Trophoblast cell (in vitro differentiated cells and primary cell): ENCODE measurements around the gene LZTFL1.

Source experiments
- DNase-seq, 2 donors: peaks; one replicate each; pipeline ENCODE4 v3.0.0-alpha.2; 2016
- H2AFZ ChIP-seq: 2 replicates; pipeline ENCODE4 v1.6.1; 2013; ENCODE audit warnings: low read length, moderate library complexity, mild to moderate bottlenecking; ENCODE audit not compliant: insufficient read depth, poor library complexity
- H2AK5ac ChIP-seq: 2 replicates; pipeline ENCODE4 v1.6.1; 2013; ENCODE audit warnings: mild to moderate bottlenecking, low read length
- H2BK120ac ChIP-seq: 2 replicates; pipeline ENCODE4 v1.6.1; 2013; ENCODE audit warnings: low read length, mild to moderate bottlenecking, moderate library complexity; ENCODE audit not compliant: insufficient read depth, poor library complexity
- H2BK12ac ChIP-seq: 2 replicates; pipeline ENCODE4 v1.6.1; 2013; ENCODE audit warnings: mild to moderate bottlenecking, low read length, moderate library complexity
- H2BK5ac ChIP-seq: 2 replicates; pipeline ENCODE4 v1.6.1; 2013; ENCODE audit warnings: low read length, low read depth, moderate library complexity, mild to moderate bottlenecking; ENCODE audit not compliant: poor library complexity
- H3K14ac ChIP-seq: 2 replicates; pipeline ENCODE4 v1.6.1; 2013; ENCODE audit warnings: mild to moderate bottlenecking, low read length
- H3K18ac ChIP-seq: 2 replicates; pipeline ENCODE4 v1.6.1; 2013; ENCODE audit warnings: mild to moderate bottlenecking, low read length
- H3K23ac ChIP-seq: 2 replicates; pipeline ENCODE4 v1.6.1; 2013; ENCODE audit warnings: low read length
- H3K27ac ChIP-seq: 2 replicates; pipeline ENCODE4 v1.5.1; 2013; ENCODE audit warnings: low read depth, mild to moderate bottlenecking, inconsistent platforms, low read length, moderate library complexity
- H3K27me3 ChIP-seq: 2 replicates; pipeline ENCODE4 v1.6.1; 2013; ENCODE audit warnings: inconsistent platforms, mild to moderate bottlenecking, low read length, moderate library complexity; ENCODE audit not compliant: insufficient read depth
- H3K36me3 ChIP-seq, 2 experiments: 1 replicate in 1 of 2; 2 replicates in 1 of 2; pipeline ENCODE4 v1.6.1; 2013; ENCODE audit warnings: low read length in 2 of 2, mild to moderate bottlenecking in 2 of 2, moderate library complexity in 1 of 2; ENCODE audit not compliant: insufficient read depth in 2 of 2, control insufficient read depth in 1 of 2
- H3K4ac ChIP-seq: 2 replicates; pipeline ENCODE4 v1.6.1; 2013; ENCODE audit warnings: low read depth, mild to moderate bottlenecking, low read length, moderate library complexity
- H3K4me1 ChIP-seq, 2 experiments: 1 replicate in 1 of 2; 2 replicates in 1 of 2; pipeline ENCODE4 v1.6.1; 2013; ENCODE audit warnings: low read length in 2 of 2, mild to moderate bottlenecking in 2 of 2, moderate library complexity in 1 of 2; ENCODE audit not compliant: insufficient read depth in 2 of 2, control insufficient read depth in 1 of 2
- H3K4me2 ChIP-seq: 2 replicates; pipeline ENCODE4 v1.6.1; 2013; ENCODE audit warnings: inconsistent platforms, mild to moderate bottlenecking, low read length, moderate library complexity
- H3K4me3 ChIP-seq: 2 replicates; pipeline ENCODE4 v1.5.1; 2013; ENCODE audit warnings: mild to moderate bottlenecking, low read depth, low read length, inconsistent platforms
- H3K79me1 ChIP-seq: one replicate; pipeline ENCODE4 v1.6.1; 2013; ENCODE audit warnings: low read length
- H3K79me2 ChIP-seq: 2 replicates; pipeline ENCODE4 v1.6.1; 2013; ENCODE audit warnings: low read length, mild to moderate bottlenecking; ENCODE audit not compliant: control insufficient read depth, insufficient read depth, poor library complexity
- H3K9ac ChIP-seq: 2 replicates; pipeline ENCODE4 v1.6.1; 2013; ENCODE audit warnings: mild to moderate bottlenecking, low read length
- H3K9me3 ChIP-seq: 2 replicates; pipeline ENCODE4 v1.6.1; 2013; ENCODE audit warnings: low read depth, mild to moderate bottlenecking, control low read depth, inconsistent platforms, low read length; ENCODE audit not compliant: insufficient read depth
- H4K12ac ChIP-seq: 2 replicates; pipeline ENCODE4 v1.6.1; 2013; ENCODE audit warnings: low read depth, mild to moderate bottlenecking, low read length, moderate library complexity
- H4K8ac ChIP-seq: 2 replicates; pipeline ENCODE4 v1.6.1; 2013; ENCODE audit warnings: low read depth, mild to moderate bottlenecking, low read length, moderate library complexity
- H4K91ac ChIP-seq: one replicate; pipeline ENCODE4 v1.6.1; 2013; ENCODE audit warnings: low read depth, mild to moderate bottlenecking, low read length, moderate library complexity
- WGBS: extraction: QIAGEN DNeasy Blood & Tissue Kit; methylation state at CpG from one replicate; pipeline ENCODE4 v1.1.7; 2013; ENCODE audit warnings: missing lambda C conversion rate; ENCODE audit not compliant: insufficient read length, insufficient coverage; ENCODE audit errors: extremely low coverage; 5-methylcytosine and 5-hydroxymethylcytosine counted together

LZTFL1 gene

GRCh38 chr3:45792036-45792435, 49.9 kb downstream of the LZTFL1 start:
- Histone ChIP-seq H3K79me1 (no peaks in the 10 kb centered on the region), H3K23ac (no peak overlapping the region), H3K4ac (no peak overlapping the region), H4K12ac (no peak overlapping the region), H3K18ac (no peak overlapping the region), H3K14ac (no peak overlapping the region), H2BK5ac (no peak overlapping the region), H3K4me1 (peaks cover 5 to 7% of the 10 kb centered on the region in 2 experiments), H3K79me2 (no peaks in the 10 kb centered on the region), H3K27ac (no peak overlapping the region), H3K9ac (no peak overlapping the region), H3K27me3 (peaks cover 23% of the 10 kb centered on the region), H2BK12ac (no peak overlapping the region), H3K4me3 (no peak overlapping the region), H4K91ac (no peak overlapping the region), H3K4me2 (no peak overlapping the region), H2BK120ac (no peak overlapping the region), H3K9me3 (peaks cover 2% of the 10 kb centered on the region), H2AFZ (no peak overlapping the region), H4K8ac (no peak overlapping the region), H2AK5ac (no peak overlapping the region), H3K36me3 (no peaks in the 10 kb centered on the region)
- no peak for DNase-seq
- no CpG with 5 or more reads among the region's 2 CpGs for WGBS

GRCh38 chr3:45790596-45790995, 51.3 kb downstream of the LZTFL1 start:
- no peak overlapping the region for H3K23ac ChIP-seq
- no peak overlapping the region for H2AFZ ChIP-seq
- H3K4me1 ChIP-seq = no peaks in the 10 kb centered on the region

GRCh38 chr3:45789235-45789812, 52.6 kb downstream of the LZTFL1 start:
- Histone ChIP-seq H4K8ac (no peak overlapping the region), H3K9me3 (peaks cover 1% of the 10 kb centered on the region), H2BK5ac (no peak overlapping the region), H3K4me1 (no peaks in the 10 kb centered on the region), H3K9ac (no peak overlapping the region), H3K79me1 (no peaks in the 10 kb centered on the region), H3K14ac (no peak overlapping the region), H4K91ac (no peak overlapping the region), H3K36me3 (no peaks in the 10 kb centered on the region), H3K4ac (no peak overlapping the region), H4K12ac (no peak overlapping the region), H3K4me2 (no peak overlapping the region), H2BK120ac (no peak overlapping the region), H2AK5ac (no peak overlapping the region), H3K79me2 (no peaks in the 10 kb centered on the region), H3K4me3 (no peak overlapping the region), H3K23ac (no peak overlapping the region), H3K27me3 (peaks cover 3% of the 10 kb centered on the region), H2BK12ac (no peak overlapping the region), H2AFZ (no peak overlapping the region), H3K18ac (no peak overlapping the region), H3K27ac (no peak overlapping the region)
- no peak for DNase-seq
- WGBS = no CpG with 5 or more reads among the region's 4 CpGs

More at GRCh38 chr3:45790596-45790995, 51.3 kb downstream of the LZTFL1 start:
- H4K12ac ChIP-seq = no peak overlapping the region
- no peak overlapping the region for H3K4ac ChIP-seq
- no peaks in the 10 kb centered on the region for H3K79me2 ChIP-seq
- H3K14ac ChIP-seq = no peak overlapping the region
- no peak overlapping the region for H3K18ac ChIP-seq
- H2BK5ac ChIP-seq = no peak overlapping the region
- H2BK120ac ChIP-seq = no peak overlapping the region
- no peak overlapping the region for H2AK5ac ChIP-seq
- no peak for DNase-seq
- no CpG with 5 or more reads among the region's 2 CpGs for WGBS
- H4K91ac ChIP-seq = no peak overlapping the region
- no peak overlapping the region for H3K4me3 ChIP-seq
- no peak overlapping the region for H2BK12ac ChIP-seq
- H3K27me3 ChIP-seq = peaks cover 9% of the 10 kb centered on the region
- no peak overlapping the region for H3K4me2 ChIP-seq
- H3K9me3 ChIP-seq = peaks cover 1% of the 10 kb centered on the region
- no peaks in the 10 kb centered on the region for H3K79me1 ChIP-seq
- no peak overlapping the region for H3K9ac ChIP-seq
- no peak overlapping the region for H3K27ac ChIP-seq
- H3K36me3 ChIP-seq = no peaks in the 10 kb centered on the region
- H4K8ac ChIP-seq = no peak overlapping the region

GRCh38 chr3:45787551-45787950, 54.4 kb downstream of the LZTFL1 start:
- no peak overlapping the region for H4K91ac ChIP-seq
- no peak overlapping the region for H3K4me2 ChIP-seq
- H3K4ac ChIP-seq = no peak overlapping the region
- no peaks in the 10 kb centered on the region for H3K4me1 ChIP-seq
- no peak overlapping the region for H3K9ac ChIP-seq
- H4K12ac ChIP-seq = no peak overlapping the region
- no peak overlapping the region for H3K23ac ChIP-seq
- H2AK5ac ChIP-seq = no peak overlapping the region
- H3K4me3 ChIP-seq = no peak overlapping the region
- WGBS = no CpG with 5 or more reads among the region's 2 CpGs
- H3K79me1 ChIP-seq = no peaks in the 10 kb centered on the region
- H3K9me3 ChIP-seq = peaks cover 1% of the 10 kb centered on the region
- no peaks in the 10 kb centered on the region for H3K27me3 ChIP-seq
- H3K14ac ChIP-seq = no peak overlapping the region
- H3K18ac ChIP-seq = no peak overlapping the region
- H3K27ac ChIP-seq = no peak overlapping the region
- no peaks in the 10 kb centered on the region for H3K36me3 ChIP-seq
- H4K8ac ChIP-seq = no peak overlapping the region
- no peak overlapping the region for H2BK12ac ChIP-seq
- H3K79me2 ChIP-seq = no peaks in the 10 kb centered on the region
- H2AFZ ChIP-seq = no peak overlapping the region
- no peak overlapping the region for H2BK120ac ChIP-seq
- no peak overlapping the region for H2BK5ac ChIP-seq
- no peak for DNase-seq
